H9 (cell line): Measurements from ENCODE around the gene NUTM2G. TPM values are rescaled to one million over a fixed set of nuclear protein-coding genes. Genes with fewer than 3 reads are reported as not detected.
A peak's percentile ranks its signal among the peaks of the same experiment; 100 is the strongest.
"Not testable (repeated sequence)": the region's sequence is repeated elsewhere in the genome, so short reads cannot be mapped to it uniquely, and the experiment has no call there.

Experiments
- DNase-seq: peaks from one replicate; pipeline ENCODE4 v3.0.0-alpha.2; 2017
- H2AFZ ChIP-seq: one replicate; pipeline ENCODE4 v1.6.1; 2013; ENCODE audit warnings: mild to moderate bottlenecking, low read length, control low read depth, moderate library complexity
- H2AK5ac ChIP-seq: 2 replicates; pipeline ENCODE4 v1.6.1; 2013; ENCODE audit warnings: low read length, control low read depth, mixed read lengths; ENCODE audit not compliant: insufficient read length
- H2BK120ac ChIP-seq: one replicate; pipeline ENCODE4 v1.6.1; 2013; ENCODE audit warnings: low read depth, mild to moderate bottlenecking, low read length, control low read depth, inconsistent platforms; ENCODE audit not compliant: poor library complexity, severe bottlenecking
- H2BK12ac ChIP-seq: 2 replicates; pipeline ENCODE4 v1.6.1; 2013; ENCODE audit warnings: low read length, control low read depth, mixed read lengths, low read depth; ENCODE audit not compliant: insufficient read length
- H2BK15ac ChIP-seq: 2 replicates; pipeline ENCODE4 v1.6.1; 2013; ENCODE audit warnings: low read depth, low read length, control low read depth
- H2BK20ac ChIP-seq: one replicate; pipeline ENCODE4 v1.6.1; 2013; ENCODE audit warnings: low read depth, mild to moderate bottlenecking, low read length, control low read depth, inconsistent platforms; ENCODE audit not compliant: poor library complexity, severe bottlenecking
- H2BK5ac ChIP-seq: 2 replicates; pipeline ENCODE4 v1.6.1; 2013; ENCODE audit warnings: low read length, control low read depth, mixed read lengths; ENCODE audit not compliant: insufficient read length
- H3K14ac ChIP-seq: 2 replicates; pipeline ENCODE4 v1.6.1; 2013; ENCODE audit warnings: low read length, control low read depth; ENCODE audit not compliant: insufficient read depth
- H3K18ac ChIP-seq: 2 replicates; pipeline ENCODE4 v1.6.1; 2013; ENCODE audit warnings: low read depth, mild to moderate bottlenecking, mixed read lengths, low read length, control low read depth; ENCODE audit not compliant: insufficient read length
- H3K23ac ChIP-seq: 2 replicates; pipeline ENCODE4 v1.6.1; 2013; ENCODE audit warnings: low read length, control low read depth, mixed read lengths, low read depth; ENCODE audit not compliant: insufficient read length
- H3K23me2 ChIP-seq: 2 replicates; pipeline ENCODE4 v1.6.1; 2013; ENCODE audit warnings: low read depth, mild to moderate bottlenecking, mixed read lengths, low read length, control low read depth; ENCODE audit not compliant: insufficient read length, poor library complexity, severe bottlenecking
- H3K27ac ChIP-seq: 2 replicates; pipeline ENCODE4 v1.5.1; 2013; ENCODE audit warnings: low read length, control low read depth, mixed read lengths, low read depth; ENCODE audit not compliant: insufficient read length
- H3K27me3 ChIP-seq: 2 replicates; pipeline ENCODE4 v1.6.1; 2013; ENCODE audit warnings: low read length, control low read depth, inconsistent platforms; ENCODE audit not compliant: insufficient read depth
- H3K4ac ChIP-seq: 2 replicates; pipeline ENCODE4 v1.6.1; 2013; ENCODE audit warnings: low read depth, mild to moderate bottlenecking, control low read depth, inconsistent platforms, low read length, moderate library complexity
- H3K4me1 ChIP-seq: 2 replicates; pipeline ENCODE4 v1.6.1; 2013; ENCODE audit warnings: low read length, control low read depth, inconsistent platforms; ENCODE audit not compliant: insufficient read depth
- H3K4me2 ChIP-seq: 2 replicates; pipeline ENCODE4 v1.6.1; 2013; ENCODE audit warnings: low read length, control low read depth, mixed read lengths; ENCODE audit not compliant: insufficient read length, insufficient read depth
- H3K56ac ChIP-seq: 2 replicates; pipeline ENCODE4 v1.6.1; 2013; ENCODE audit warnings: low read depth, mild to moderate bottlenecking, mixed read lengths, low read length, control low read depth; ENCODE audit not compliant: insufficient read length
- H3K79me1 ChIP-seq: 2 replicates; pipeline ENCODE4 v1.6.1; 2013; ENCODE audit warnings: low read depth, mild to moderate bottlenecking, moderate library complexity, low read length, control low read depth, inconsistent platforms; ENCODE audit not compliant: insufficient read depth, poor library complexity, severe bottlenecking
- H3K79me2 ChIP-seq: 2 replicates; pipeline ENCODE4 v1.6.1; 2013; ENCODE audit warnings: low read length, control low read depth, inconsistent platforms; ENCODE audit not compliant: insufficient read depth
- H3K9ac ChIP-seq: 2 replicates; pipeline ENCODE4 v1.6.1; 2013; ENCODE audit warnings: low read length, control low read depth, mixed read lengths; ENCODE audit not compliant: insufficient read length; ENCODE audit errors: extremely low read depth
- H3K9me3 ChIP-seq: one replicate; pipeline ENCODE4 v1.6.1; 2013; ENCODE audit warnings: low read depth, low read length, inconsistent platforms; ENCODE audit not compliant: control insufficient read depth
- H3T11ph ChIP-seq: one replicate; pipeline ENCODE4 v1.6.1; 2013; ENCODE audit warnings: mild to moderate bottlenecking, low read length, control low read depth, inconsistent platforms
- H4K20me1 ChIP-seq: one replicate; pipeline ENCODE4 v1.6.1; 2013; ENCODE audit not compliant: control insufficient read depth, insufficient read length, insufficient read depth
- H4K5ac ChIP-seq: 2 replicates; pipeline ENCODE4 v1.6.1; 2013; ENCODE audit warnings: low read depth, mild to moderate bottlenecking, mixed read lengths, low read length, control low read depth; ENCODE audit not compliant: insufficient read length
- H4K8ac ChIP-seq: replicated peaks from 2 replicates; pipeline ENCODE4 v1.6.1; 2013; ENCODE audit warnings: low read length, control low read depth, mixed read lengths, low read depth; ENCODE audit not compliant: insufficient read length
- H4K91ac ChIP-seq: 2 replicates; pipeline ENCODE4 v1.6.1; 2013; ENCODE audit warnings: low read depth, mild to moderate bottlenecking, moderate library complexity, mixed read lengths, low read length, control low read depth; ENCODE audit not compliant: insufficient read length
- H3K27ac Mint-ChIP-seq, 3 experiments: 2 replicates in 2 of 3; 3 replicates in 1 of 3; pipeline ENCODE4 v1.8.0; 2020 to 2021; ENCODE audit warnings: mixed read lengths in 3 of 3, mild to moderate bottlenecking in 1 of 3, moderate library complexity in 1 of 3
- H3K27me3 Mint-ChIP-seq: 2 replicates; pipeline ENCODE4 v1.8.0; 2021; ENCODE audit warnings: low read depth, mild to moderate bottlenecking, moderate library complexity, mixed read lengths
- H3K36me3 Mint-ChIP-seq, 3 experiments: 2 replicates in 2 of 3; 3 replicates in 1 of 3; pipeline ENCODE4 v1.8.0; 2020 to 2021; ENCODE audit warnings: low read depth in 3 of 3, mixed read lengths in 3 of 3; ENCODE audit not compliant: insufficient read depth in 1 of 3
- H3K4me1 Mint-ChIP-seq, 2 experiments: 2 replicates each; pipeline ENCODE4 v1.8.0; 2020; ENCODE audit warnings: mixed read lengths in 2 of 2
- H3K4me3 Mint-ChIP-seq, 2 experiments: 2 replicates in 1 of 2; 3 replicates in 1 of 2; pipeline ENCODE4 v1.8.0; 2020 to 2021; ENCODE audit warnings: mild to moderate bottlenecking in 2 of 2, mixed read lengths in 2 of 2, moderate library complexity in 1 of 2
- H3K9me3 Mint-ChIP-seq, 2 experiments: 2 replicates in 1 of 2; 3 replicates in 1 of 2; pipeline ENCODE4 v1.8.0; 2020; ENCODE audit warnings: mild to moderate bottlenecking in 2 of 2, mixed read lengths in 2 of 2, moderate library complexity in 1 of 2
- WGBS: extraction: QIAGEN DNeasy Blood & Tissue Kit; methylation state at CpG from one replicate; pipeline ENCODE4 v1.1.7; 2013; ENCODE audit warnings: missing lambda C conversion rate, low lambda C conversion rate, mixed read lengths; ENCODE audit not compliant: insufficient read length; ENCODE audit errors: extremely low coverage; 5-methylcytosine and 5-hydroxymethylcytosine counted together
- total RNA-seq: library from RNA; stranded (reverse); gene quantifications from 2 replicates; pipeline ENCODE4 v1.2.1, GENCODE V29; 2021

Gene NUTM2G
- total RNA-seq, 1 experiment from 2014 or later = 0.57 TPM

- not testable (repeated sequence) for H3K27ac ChIP-seq, H3K18ac ChIP-seq, H2BK12ac ChIP-seq, H3K23ac ChIP-seq, H2BK120ac ChIP-seq, H4K91ac ChIP-seq, H3K9me3 Mint-ChIP-seq, H4K5ac ChIP-seq, H3K27me3 Mint-ChIP-seq, H4K20me1 ChIP-seq, H3K79me2 ChIP-seq, H2BK20ac ChIP-seq, H3K9ac ChIP-seq, H2AK5ac ChIP-seq, H3K4me1 Mint-ChIP-seq, H3K56ac ChIP-seq, H2BK5ac ChIP-seq, H3K4ac ChIP-seq, H3K36me3 Mint-ChIP-seq, H3K79me1 ChIP-seq, H3K27me3 ChIP-seq, H3K14ac ChIP-seq, H3K9me3 ChIP-seq, DNase-seq, H3K4me3 Mint-ChIP-seq, H3K23me2 ChIP-seq, H2AFZ ChIP-seq, H4K8ac ChIP-seq, H2BK15ac ChIP-seq, H3K4me2 ChIP-seq, H3K4me1 ChIP-seq, H3T11ph ChIP-seq
- WGBS = no CpG with 5 or more reads among the region's 2 CpGs
- H3K27ac Mint-ChIP-seq = peak overlapping the region in 1 of 3 experiments; percentile 33; a peak in 1 of 7 replicates
Observed at GRCh38 chr9:96972552-96972951, 43.9 kb downstream of the NUTM2G start.

- not testable (repeated sequence) for H3K18ac ChIP-seq, H3K27me3 ChIP-seq, H3K4me2 ChIP-seq, H3T11ph ChIP-seq, H4K20me1 ChIP-seq, H3K4me1 Mint-ChIP-seq, H3K4me1 ChIP-seq, H2AK5ac ChIP-seq, H3K9me3 ChIP-seq, H3K79me2 ChIP-seq, H3K79me1 ChIP-seq, H2BK20ac ChIP-seq, H2BK5ac ChIP-seq, H3K14ac ChIP-seq, H2BK120ac ChIP-seq, H3K27me3 Mint-ChIP-seq, H3K9me3 Mint-ChIP-seq, H3K23ac ChIP-seq, H2BK15ac ChIP-seq, H2AFZ ChIP-seq, H2BK12ac ChIP-seq, H3K4ac ChIP-seq, H3K27ac ChIP-seq, H3K4me3 Mint-ChIP-seq, H4K91ac ChIP-seq, DNase-seq, H4K8ac ChIP-seq, H4K5ac ChIP-seq, H3K56ac ChIP-seq, H3K36me3 Mint-ChIP-seq, H3K23me2 ChIP-seq, H3K9ac ChIP-seq
- no CpG with 5 or more reads among the region's 3 CpGs for WGBS
- H3K27ac Mint-ChIP-seq = peak overlapping the region; percentile 25 to 83 (median 74); a peak in 3 of 7 replicates
Observed at GRCh38 chr9:96974037-96974436, 45.4 kb downstream of the NUTM2G start.
